DOHH2 (cell line): ENCODE data around the gene BHLHA15.

ENCODE experiments used
- H3F3A ChIP-seq: fragments of 200-600 bp; sonication (generic), shearing (Covaris generic); 2 replicates; pipeline ENCODE4 v1.6.0; 2016; ENCODE audit warnings: antibody characterized with exemption, mild to moderate bottlenecking; ENCODE audit not compliant: control insufficient read depth, insufficient read depth
- H3K27ac ChIP-seq: fragments of 200-600 bp; sonication (generic); 2 replicates; pipeline ENCODE4 v1.5.1; 2014; ENCODE audit warnings: low read depth, mild to moderate bottlenecking, low read length, moderate library complexity
- H3K27me3 ChIP-seq: fragments of 200-600 bp; sonication (generic); 2 replicates; pipeline ENCODE4 v1.6.1; 2014; ENCODE audit warnings: mild to moderate bottlenecking, low read length, mixed read lengths; ENCODE audit not compliant: control insufficient read depth
- H3K36me3 ChIP-seq: fragments of 200-600 bp; sonication (generic); 2 replicates; pipeline ENCODE4 v1.6.1; 2014; ENCODE audit warnings: mild to moderate bottlenecking, low read length, moderate library complexity, mixed read lengths; ENCODE audit not compliant: control insufficient read depth
- H3K4me1 ChIP-seq: fragments of 200-600 bp; sonication (generic); 2 replicates; pipeline ENCODE4 v1.6.1; 2014; ENCODE audit warnings: mild to moderate bottlenecking, low read length, mixed read lengths; ENCODE audit not compliant: control insufficient read depth
- H3K4me2 ChIP-seq: fragments of 200-600 bp; sonication (generic); 2 replicates; pipeline ENCODE4 v1.6.0; 2014; ENCODE audit warnings: mild to moderate bottlenecking, low read length, moderate library complexity
- H3K4me3 ChIP-seq: fragments of 200-600 bp; sonication (generic); 2 replicates; pipeline ENCODE4 v1.5.1; 2014; ENCODE audit warnings: mild to moderate bottlenecking, low read length, mixed read lengths
- H3K79me2 ChIP-seq: fragments of 200-600 bp; sonication (generic); 2 replicates; pipeline ENCODE4 v1.6.1; 2014; ENCODE audit warnings: mild to moderate bottlenecking, low read length, mixed read lengths; ENCODE audit not compliant: control insufficient read depth
- H3K9me2 ChIP-seq: fragments of 200-600 bp; sonication (generic); replicated peaks from 2 replicates; pipeline ENCODE4 v1.6.1; 2014; ENCODE audit warnings: mild to moderate bottlenecking, low read length, mixed read lengths; ENCODE audit not compliant: control insufficient read depth
- H3K9me3 ChIP-seq: fragments of 200-600 bp; sonication (generic); 2 replicates; pipeline ENCODE4 v1.6.1; 2014; ENCODE audit warnings: antibody characterized with exemption, low read length, mixed read lengths; ENCODE audit not compliant: control insufficient read depth, insufficient read depth
- H4K20me1 ChIP-seq: fragments of 200-600 bp; sonication (generic); 2 replicates; pipeline ENCODE4 v1.6.0; 2014; ENCODE audit warnings: low read depth, mild to moderate bottlenecking, antibody characterized with exemption, low read length, moderate library complexity; ENCODE audit not compliant: control insufficient read depth, insufficient read depth
- CTCF ChIP-seq: fragments of 200-600 bp; sonication (generic); IDR thresholded peaks from one replicate; pipeline ENCODE4 v1.5.1; 2014; ENCODE audit warnings: antibody characterized with exemption, mild to moderate bottlenecking, low read depth, low read length; ENCODE audit not compliant: poor library complexity, severe bottlenecking
- EZH2phosphoT487 ChIP-seq: fragments of 200-600 bp; sonication (generic); IDR thresholded peaks from 2 replicates; pipeline ENCODE4 v1.6.1; 2017; ENCODE audit warnings: borderline replicate concordance, mild to moderate bottlenecking, antibody characterized with exemption, low read length, moderate library complexity, mixed read lengths

Gene BHLHA15

DNA sequence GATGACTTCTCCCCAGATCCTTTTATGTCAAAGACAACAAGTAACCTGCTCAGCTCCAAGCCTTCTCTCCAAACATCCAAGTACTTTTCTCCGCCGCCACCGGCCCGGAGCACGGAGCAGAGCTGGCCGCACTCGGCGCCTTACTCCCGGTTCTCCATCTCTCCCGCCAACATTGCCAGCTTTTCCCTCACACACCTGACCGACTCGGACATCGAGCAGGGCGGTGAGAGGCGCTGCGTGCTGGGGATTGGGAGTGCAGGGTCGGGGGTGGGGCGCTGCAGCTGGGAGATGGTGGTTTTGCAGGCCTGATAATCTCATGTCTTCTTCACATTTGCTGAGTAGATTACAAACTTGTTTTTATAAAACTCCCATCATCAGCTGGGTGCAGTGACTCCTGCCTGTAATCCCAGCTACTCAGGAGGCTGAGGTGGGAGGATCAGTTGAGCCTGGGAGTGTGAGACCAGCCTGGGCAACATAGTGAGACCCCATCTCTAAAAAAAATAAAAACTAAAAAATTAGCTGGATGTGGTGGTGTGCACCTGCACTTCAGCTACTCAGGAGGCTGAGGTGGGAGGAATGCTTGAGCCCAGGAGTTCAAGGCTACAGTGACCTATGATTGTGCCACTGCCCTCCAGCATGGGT is 7.2 kb upstream of the BHLHA15 start:
- H3K36me3 ChIP-seq, result peaks cover 10% of the 10 kb centered on the region
- H3K79me2 ChIP-seq, result peaks cover 3% of the 10 kb centered on the region
- TF ChIP-seq CTCF (no peak), EZH2phosphoT487 (no peak)
- no peak overlapping the region for H3K4me2 ChIP-seq
- peaks cover 49% of the 10 kb centered on the region for H3K4me1 ChIP-seq
- H3K27ac ChIP-seq, result no peak overlapping the region
- H3K27me3 ChIP-seq, result peaks cover 27% of the 10 kb centered on the region
- H3K9me2 ChIP-seq, result no peaks in the 10 kb centered on the region
- no peak overlapping the region for H3K4me3 ChIP-seq
- no peaks in the 10 kb centered on the region for H3K9me3 ChIP-seq
- peaks cover 32% of the 10 kb centered on the region for H3F3A ChIP-seq
- peaks cover 59% of the 10 kb centered on the region for H4K20me1 ChIP-seq

DNA sequence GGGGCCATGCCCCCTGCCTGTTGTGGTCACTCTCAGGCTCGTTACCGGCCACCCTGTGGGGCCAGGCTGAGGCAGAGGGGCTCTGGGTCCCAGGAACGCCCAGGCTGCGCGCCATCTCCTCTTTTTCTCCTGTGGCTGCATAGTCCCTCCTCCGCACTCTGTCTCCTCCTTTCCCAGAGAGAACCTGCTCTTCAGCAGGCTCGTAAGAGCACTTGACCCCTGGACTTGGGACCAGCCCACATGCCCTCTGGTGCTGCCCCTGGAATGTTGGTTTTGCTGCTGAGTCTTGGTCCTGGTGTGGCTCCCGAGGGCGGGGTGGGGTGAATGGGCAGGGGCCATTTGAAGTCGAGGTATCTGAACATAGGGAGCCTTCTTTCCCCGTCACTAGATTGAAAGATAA is 6.6 kb upstream of the BHLHA15 start:
- no peak overlapping the region for H3K4me3 ChIP-seq
- no peaks in the 10 kb centered on the region for H3K9me2 ChIP-seq
- H3K9me3 ChIP-seq, result no peaks in the 10 kb centered on the region

DNA sequence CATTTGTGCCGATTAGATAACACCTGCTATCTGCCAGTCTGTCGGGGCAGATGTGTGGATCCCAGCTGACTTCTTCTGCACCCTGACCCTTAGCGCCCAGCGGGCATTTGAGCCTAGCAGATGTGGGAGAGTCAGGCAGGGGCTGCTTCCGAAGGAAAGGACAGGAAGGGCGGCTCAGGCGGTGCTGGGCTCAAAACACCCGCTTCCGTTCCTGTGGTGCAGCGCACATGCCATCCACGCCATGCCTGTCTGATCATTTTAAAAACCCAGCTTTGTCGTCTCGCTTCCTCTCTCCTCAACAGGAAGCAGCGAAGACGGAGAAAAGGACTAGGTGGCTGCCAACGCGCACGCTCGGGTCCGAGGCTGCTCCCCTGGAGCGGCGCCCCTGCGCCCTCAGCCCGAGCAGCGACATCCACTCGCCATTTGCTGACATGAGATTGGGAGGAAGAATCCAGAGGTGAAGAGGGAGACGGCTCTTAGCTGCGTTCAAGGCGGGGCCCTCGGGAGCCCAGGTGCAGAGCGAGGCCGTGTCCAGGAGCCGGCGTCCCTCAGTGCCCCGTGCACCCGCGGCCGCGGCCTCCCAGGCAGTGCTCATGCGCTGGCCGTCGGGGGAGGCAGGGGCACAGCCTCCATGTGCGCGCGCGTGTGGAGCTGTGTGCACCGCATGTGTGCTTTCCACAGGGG is 5.9 kb upstream of the BHLHA15 start:
- no peak overlapping the region for H3K27ac ChIP-seq
- peaks cover 10% of the 10 kb centered on the region for H3K36me3 ChIP-seq
- H3K27me3 ChIP-seq, result peaks cover 23% of the 10 kb centered on the region
- H3F3A ChIP-seq, result peaks cover 22% of the 10 kb centered on the region
- H3K9me2 ChIP-seq, result no peaks in the 10 kb centered on the region
- H3K4me3 ChIP-seq, result no peak overlapping the region
- peaks cover 37% of the 10 kb centered on the region for H3K4me1 ChIP-seq
- no peak for TF ChIP-seq CTCF
- no peak for TF ChIP-seq EZH2phosphoT487
- H3K4me2 ChIP-seq, result no peak overlapping the region
- peaks cover 50% of the 10 kb centered on the region for H4K20me1 ChIP-seq
- H3K79me2 ChIP-seq, result peaks cover 3% of the 10 kb centered on the region
- H3K9me3 ChIP-seq, result no peaks in the 10 kb centered on the region

More for the DNA sequence above, 6.6 kb upstream of the BHLHA15 start:
- H3K79me2 ChIP-seq, result peaks cover 3% of the 10 kb centered on the region
- H3K4me1 ChIP-seq, result peaks cover 43% of the 10 kb centered on the region
- H4K20me1 ChIP-seq, result peaks cover 54% of the 10 kb centered on the region
- H3F3A ChIP-seq, result peaks cover 29% of the 10 kb centered on the region
- peaks cover 10% of the 10 kb centered on the region for H3K36me3 ChIP-seq
- H3K4me2 ChIP-seq, result no peak overlapping the region
- no peak overlapping the region for H3K27ac ChIP-seq
- H3K27me3 ChIP-seq, result peaks cover 23% of the 10 kb centered on the region
- no peak for TF ChIP-seq CTCF
- no peak for TF ChIP-seq EZH2phosphoT487
